Tibial nerve (tissue), 4 donors: Measurements from ENCODE around the gene DKC1.

ENCODE experiments used
- EP300 ChIP-seq, 2 donors: sonication (generic); formaldehyde crosslinking; IDR thresholded peaks; one replicate each; pipeline ENCODE4 v1.6.1; 2017; ENCODE audit warnings: antibody characterized with exemption in 2 of 2, mild to moderate bottlenecking in 1 of 2
- TF ChIP-seq, protein P1 (sequence below), 5 experiments: fragments of 200-600 bp in 3 of 5; fragments of 450-650 bp in 2 of 5; sonication (generic) in 3 of 5; IDR thresholded peaks; one replicate each; pipeline ENCODE4 v1.5.1; 2016 to 2019; ENCODE audit warnings: antibody characterized with exemption in 5 of 5, mild to moderate bottlenecking in 3 of 5, moderate library complexity in 2 of 5

DNA sequence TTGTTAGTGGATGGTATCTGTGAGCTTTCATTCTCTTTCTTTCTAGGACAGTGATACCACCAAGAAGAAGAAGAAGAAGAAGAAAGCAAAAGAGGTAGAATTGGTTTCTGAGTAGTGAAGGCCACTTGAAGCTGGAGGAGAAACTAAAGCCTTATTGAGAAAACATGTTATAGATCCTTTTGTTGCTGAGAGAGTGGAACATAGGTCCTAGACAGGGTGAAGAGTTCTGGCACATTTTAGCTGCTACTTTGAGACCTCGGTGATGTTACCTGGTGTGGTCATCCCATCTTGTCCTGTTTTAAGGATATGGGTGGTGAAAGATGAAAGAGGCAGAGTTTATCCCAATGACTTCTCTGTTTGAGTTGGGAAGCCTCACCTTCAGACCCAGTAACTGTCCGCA lies 14.1 kb downstream of the DKC1 start:
- TF ChIP-seq EP300 (IDR thresholded peaks at IDR 0.05): no peak
- TF ChIP-seq, protein P1, sequence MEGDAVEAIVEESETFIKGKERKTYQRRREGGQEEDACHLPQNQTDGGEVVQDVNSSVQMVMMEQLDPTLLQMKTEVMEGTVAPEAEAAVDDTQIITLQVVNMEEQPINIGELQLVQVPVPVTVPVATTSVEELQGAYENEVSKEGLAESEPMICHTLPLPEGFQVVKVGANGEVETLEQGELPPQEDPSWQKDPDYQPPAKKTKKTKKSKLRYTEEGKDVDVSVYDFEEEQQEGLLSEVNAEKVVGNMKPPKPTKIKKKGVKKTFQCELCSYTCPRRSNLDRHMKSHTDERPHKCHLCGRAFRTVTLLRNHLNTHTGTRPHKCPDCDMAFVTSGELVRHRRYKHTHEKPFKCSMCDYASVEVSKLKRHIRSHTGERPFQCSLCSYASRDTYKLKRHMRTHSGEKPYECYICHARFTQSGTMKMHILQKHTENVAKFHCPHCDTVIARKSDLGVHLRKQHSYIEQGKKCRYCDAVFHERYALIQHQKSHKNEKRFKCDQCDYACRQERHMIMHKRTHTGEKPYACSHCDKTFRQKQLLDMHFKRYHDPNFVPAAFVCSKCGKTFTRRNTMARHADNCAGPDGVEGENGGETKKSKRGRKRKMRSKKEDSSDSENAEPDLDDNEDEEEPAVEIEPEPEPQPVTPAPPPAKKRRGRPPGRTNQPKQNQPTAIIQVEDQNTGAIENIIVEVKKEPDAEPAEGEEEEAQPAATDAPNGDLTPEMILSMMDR (IDR thresholded peaks at IDR 0.05): no peak
